H4 (cell line): Measurements from ENCODE around the gene ELMO1. TPM values are rescaled to one million over a fixed set of nuclear protein-coding genes. Genes with fewer than 3 reads are reported as not detected.

Experiments used
- DNase-seq: peaks from one replicate; pipeline ENCODE4 v3.0.0-alpha.2; 2015; ENCODE audit warnings: low spot score
- total RNA-seq: library from RNA; depleted of rRNA; stranded (reverse); fragments of >200 nt; shearing (Covaris generic); gene quantifications from 2 replicates; pipeline ENCODE4 v1.2.3, GENCODE V29; 2014

The ELMO1 gene
- total RNA-seq, 1 experiment from 2014 or later: 55.0 TPM

GRCh38 chr7:37311355-37311754, 137.3 kb downstream of the ELMO1 start:
- no peak for DNase-seq

DNA sequence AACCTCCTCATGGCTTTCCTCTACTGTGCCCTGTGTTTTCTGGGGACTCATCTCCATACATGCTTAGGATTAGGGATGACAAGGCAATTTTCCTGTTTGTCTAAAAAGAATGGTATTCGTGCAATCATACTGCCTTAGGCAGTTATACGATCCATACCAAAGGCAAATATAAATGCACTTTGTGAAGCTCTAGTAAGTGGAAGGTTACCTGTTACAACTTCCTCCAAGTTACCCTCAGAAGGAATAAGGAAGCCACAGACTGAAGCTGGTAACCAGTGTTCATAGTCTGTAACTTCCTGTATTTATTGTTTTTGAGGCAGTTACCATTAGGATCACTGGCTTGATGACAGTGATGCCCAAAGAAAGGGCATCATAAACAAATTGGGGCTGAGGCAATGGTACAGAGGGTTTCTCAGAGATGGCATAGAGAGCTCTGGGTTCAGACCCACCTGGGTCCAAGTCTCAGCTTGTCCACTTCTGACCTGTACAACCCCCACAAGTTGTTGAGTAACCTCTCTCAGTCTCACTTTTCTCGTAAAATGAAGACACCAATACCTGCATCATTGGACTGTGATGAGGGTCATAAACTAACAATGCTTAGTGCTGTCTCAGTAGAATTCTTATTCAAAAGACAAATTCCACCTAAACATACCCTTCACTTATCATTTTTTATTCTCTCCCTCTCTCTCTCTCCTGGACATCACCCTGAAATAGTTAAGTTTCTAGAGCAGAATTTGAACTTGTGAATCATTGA, 138.2 kb downstream of the ELMO1 start:
- no peak for DNase-seq

GRCh38 chr7:37309493-37309892, 139.2 kb downstream of the ELMO1 start:
- DNase-seq: no peak

DNA sequence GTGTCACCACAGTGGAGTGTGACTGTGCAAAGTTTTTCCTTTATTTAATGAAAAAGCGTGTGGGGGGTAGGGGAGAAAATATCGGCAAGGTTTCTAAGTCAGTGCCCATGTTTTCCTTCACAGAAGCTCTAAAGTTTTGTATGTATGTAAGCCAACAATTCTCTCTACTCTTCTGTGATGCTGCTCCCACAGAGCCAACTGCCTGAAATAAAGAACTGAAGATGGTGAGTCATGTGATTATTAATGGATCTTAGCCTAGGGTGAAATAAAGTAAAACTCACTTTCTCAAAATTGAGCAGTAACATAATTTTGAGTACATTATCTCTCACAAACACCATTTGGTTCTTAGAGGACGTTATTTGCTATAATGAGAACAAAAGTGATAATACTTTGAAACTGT, 143.7 kb downstream of the ELMO1 start:
- DNase-seq: no peak

DNA sequence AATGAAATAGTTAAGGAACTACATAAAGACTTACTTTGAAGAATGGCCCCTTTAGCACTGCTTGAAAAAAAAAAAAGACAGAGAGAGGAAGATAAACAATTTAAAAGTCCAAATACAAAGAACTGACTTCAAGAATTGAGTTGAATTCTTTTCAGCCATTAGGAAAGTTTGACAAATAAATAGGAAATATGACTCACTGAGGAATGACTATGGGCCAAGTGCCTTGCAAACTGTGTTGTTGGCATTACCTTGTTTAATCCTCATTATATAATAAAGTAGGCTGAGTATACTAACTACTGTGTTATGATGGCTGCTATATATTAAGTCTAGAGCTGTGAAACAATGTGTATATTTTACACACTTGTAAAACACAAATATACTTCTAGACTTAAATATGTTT, 151.1 kb downstream of the ELMO1 start:
- no peak for DNase-seq

DNA sequence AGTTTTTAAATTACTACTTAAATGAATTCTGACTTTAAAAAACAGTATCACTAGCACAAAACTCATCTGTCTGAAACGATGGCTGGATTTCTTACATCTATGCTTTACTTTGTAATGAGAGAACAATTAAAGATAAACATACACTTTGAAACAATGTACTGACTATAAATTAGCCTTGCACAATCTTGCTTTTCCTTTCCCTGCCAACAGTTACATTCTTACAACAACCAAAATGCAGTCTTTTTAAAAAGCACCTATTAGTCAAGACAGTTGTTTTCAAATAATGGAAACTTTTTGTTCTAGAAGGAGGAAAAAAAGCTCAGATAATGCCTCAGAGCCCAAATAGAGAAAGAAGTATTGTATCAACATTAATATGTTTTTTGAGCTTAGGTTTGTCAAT, 153.3 kb downstream of the ELMO1 start:
- DNase-seq: no peak

GRCh38 chr7:37290731-37291130, 157.9 kb downstream of the ELMO1 start:
- DNase-seq: no peak

DNA sequence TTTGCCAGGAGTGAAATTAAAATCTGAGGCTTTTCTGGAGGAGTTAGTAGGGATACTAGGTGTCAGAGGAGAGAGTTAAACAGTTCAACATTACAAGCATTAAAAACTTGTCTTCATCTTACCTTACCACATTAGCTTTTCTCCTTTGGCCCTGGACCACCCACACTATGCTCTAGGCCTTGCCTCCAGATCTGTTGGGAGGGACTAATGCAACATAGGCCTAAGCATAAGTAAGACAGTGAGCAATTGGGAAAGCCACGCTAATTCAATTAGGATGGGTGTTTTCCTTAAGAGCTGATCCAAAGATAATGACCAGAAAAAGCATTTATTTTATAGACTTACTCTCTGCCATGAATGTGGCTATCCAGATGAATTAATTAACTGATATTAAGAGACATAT, 158.9 kb downstream of the ELMO1 start:
- DNase-seq: no peak

GRCh38 chr7:37289367-37289766, 159.3 kb downstream of the ELMO1 start:
- DNase-seq: no peak

DNA sequence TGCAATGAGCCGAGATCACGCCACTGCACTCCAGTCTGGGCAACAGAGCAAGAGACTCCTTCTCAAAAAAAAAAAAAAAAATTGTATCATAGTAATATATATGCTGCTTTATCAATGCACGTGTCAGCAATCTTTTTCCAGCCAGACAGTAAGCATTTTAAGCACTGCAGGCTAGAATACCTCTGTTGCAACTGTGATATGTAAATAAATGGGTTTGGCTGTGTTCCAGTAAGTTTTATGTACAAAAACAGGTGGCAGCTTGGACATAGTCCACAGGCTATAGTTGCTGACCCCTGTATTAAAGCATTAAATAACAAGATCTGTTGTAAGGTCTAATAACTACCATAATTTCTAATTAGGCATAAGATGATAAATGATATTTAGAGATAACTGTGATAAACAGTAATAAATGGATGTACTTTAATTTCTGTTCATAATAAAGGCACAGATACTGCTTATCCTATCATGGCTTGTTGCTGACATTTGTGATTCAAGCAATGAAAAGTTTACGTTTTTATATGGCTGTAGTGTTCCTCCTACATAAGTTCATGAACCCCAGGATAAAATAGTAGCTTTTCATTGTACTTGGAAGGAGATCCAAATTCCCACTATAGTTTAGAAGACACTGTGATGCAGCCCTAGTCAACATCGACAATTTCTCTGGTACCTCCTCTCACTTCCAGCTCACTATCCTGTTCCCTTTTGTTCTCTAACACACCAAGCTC, 161.4 kb downstream of the ELMO1 start:
- peak; percentile 69 for DNase-seq

DNA sequence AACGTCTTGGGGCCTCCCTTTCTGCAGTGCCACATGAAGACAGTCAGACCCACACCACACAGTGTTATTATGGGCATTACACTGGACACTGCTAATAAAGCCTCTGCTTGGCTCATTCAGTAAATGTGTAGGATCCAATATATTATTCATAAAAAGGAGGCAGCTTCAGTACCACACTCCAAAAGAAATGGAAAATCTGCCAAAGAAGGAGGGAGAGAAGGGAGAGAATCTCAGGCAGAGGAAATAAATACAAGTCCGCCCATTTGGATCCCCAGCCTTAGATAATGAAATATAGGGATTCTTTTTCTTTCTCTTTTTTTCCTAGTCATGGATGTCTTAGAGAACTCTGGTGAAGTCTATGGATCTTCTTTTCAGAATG, 162.2 kb downstream of the ELMO1 start:
- no peak for DNase-seq

- DNase-seq: no peak
These were observed 162.8 kb downstream of the ELMO1 start for GRCh38 chr7:37285706-37286453.

- DNase-seq: peak; percentile 76
These were observed 163.8 kb downstream of the ELMO1 start for GRCh38 chr7:37284805-37285231.

DNA sequence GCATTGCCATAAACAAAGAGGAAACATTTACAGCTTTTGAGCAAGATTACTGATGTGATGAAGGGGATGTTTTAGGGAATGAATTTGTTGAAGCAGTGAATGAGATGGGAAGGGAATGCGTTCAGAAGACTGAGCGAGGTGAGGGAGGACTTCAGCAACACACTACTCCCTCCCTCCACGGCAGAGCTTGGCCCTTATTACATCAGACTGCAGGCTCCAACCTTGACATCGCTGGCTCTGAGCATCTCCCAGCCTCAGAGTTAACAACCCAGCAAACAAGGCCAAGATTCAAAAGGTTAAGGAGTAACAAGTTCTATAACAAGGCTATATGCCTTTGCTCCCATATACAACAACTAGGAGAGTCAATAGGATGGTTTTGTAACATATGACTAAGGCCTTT, 164.4 kb downstream of the ELMO1 start:
- no peak for DNase-seq

- DNase-seq: no peak
These were observed 164.9 kb downstream of the ELMO1 start for GRCh38 chr7:37283716-37284115.

GRCh38 chr7:37282927-37283326, 165.7 kb downstream of the ELMO1 start:
- no peak for DNase-seq

- DNase-seq: no peak
These were observed 166.6 kb downstream of the ELMO1 start for GRCh38 chr7:37282093-37282444.

GRCh38 chr7:37281368-37282092, 167.1 kb downstream of the ELMO1 start:
- DNase-seq: no peak

DNA sequence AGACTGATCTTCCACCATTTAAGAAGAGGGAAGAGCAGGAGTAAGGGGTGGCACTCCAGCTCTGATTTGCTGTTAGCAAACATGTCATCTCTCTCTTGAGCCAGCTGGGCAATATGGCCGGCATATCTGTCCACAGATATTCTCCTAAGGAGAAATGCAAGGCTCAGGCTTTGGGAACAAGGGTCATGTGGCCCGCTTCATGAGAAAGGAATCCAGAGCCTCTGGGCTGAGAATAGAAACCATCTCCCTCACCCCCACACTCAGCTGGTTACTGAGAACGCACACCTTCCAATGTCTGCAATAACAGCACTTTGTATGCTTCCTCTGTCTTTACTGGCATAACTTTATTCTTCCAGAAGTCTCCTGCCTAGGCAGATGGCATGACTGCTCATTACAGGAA, 171.2 kb downstream of the ELMO1 start:
- DNase-seq: no peak

- no peak for DNase-seq
These were observed 173.5 kb downstream of the ELMO1 start for GRCh38 chr7:37275078-37275710.

DNA sequence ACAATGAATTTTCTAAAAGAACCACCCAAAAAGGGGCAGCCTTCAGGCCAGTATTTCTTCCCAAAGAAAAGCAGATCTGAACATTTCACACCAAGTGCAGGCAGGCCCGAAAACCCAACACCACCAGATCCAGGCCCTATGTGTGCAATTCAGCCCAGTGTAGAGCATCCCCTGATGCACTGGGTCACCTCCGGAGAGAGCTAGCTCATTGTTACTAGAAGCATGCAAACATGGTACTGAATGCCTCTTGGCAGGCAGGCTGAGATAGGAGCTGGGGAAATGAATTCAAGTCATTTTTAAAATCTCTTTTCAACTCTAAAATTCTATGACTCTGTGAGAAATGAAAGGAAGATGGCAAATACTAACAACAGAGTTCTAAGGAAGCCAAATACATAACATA, 174.8 kb downstream of the ELMO1 start:
- no peak for DNase-seq
